ENCODE data around the gene SNX1. TPM values are rescaled to one million over a fixed set of nuclear protein-coding genes. Genes with fewer than 3 reads are reported as not detected.

Gene SNX1
- total and polyA plus RNA-seq, 2 of the 13 experiments (the other 11 are each of a cell fraction or from before 2014, with no cell fraction given), result 29.3 to 60.1 TPM

- TF ChIP-seq RBAK (CRISPR knock-in tag; IDR thresholded peaks at IDR 0.05), result no peak
- TF ChIP-seq HOXA9 (CRISPR knock-in tag; IDR thresholded peaks at IDR 0.05; ENCODE audit: borderline replicate concordance), result no peak
- no peak for TF ChIP-seq ATF1 (CRISPR knock-in tag; IDR thresholded peaks at IDR 0.05)
- TF ChIP-seq USF2 (IDR thresholded peaks at IDR 0.05; ENCODE audit: low read depth, low read length), result no peak
- no peak for TF ChIP-seq USF2 (CRISPR knock-in tag; IDR thresholded peaks at IDR 0.05; ENCODE audit: borderline replicate concordance)
- TF ChIP-seq NFIC (IDR thresholded peaks at IDR 0.05; ENCODE audit: low read length), result no peak
- TF ChIP-seq CEBPB (IDR thresholded peaks at IDR 0.05; ENCODE audit: borderline replicate concordance, low read depth, low read length), result no peak
- TF ChIP-seq RNF2 (conservative IDR thresholded peaks at IDR 0.05; ENCODE audit: low read depth), result no peak
- TF ChIP-seq NR2F2 (IDR thresholded peaks at IDR 0.05; ENCODE audit: borderline replicate concordance, low read depth), result no peak
- peak; percentile 39; the same call in 1 of the 2 replicates for TF ChIP-seq ZNF609 (CRISPR knock-in tag; IDR thresholded peaks at IDR 0.05; ENCODE audit: borderline replicate concordance)
- no peak for TF ChIP-seq SNAI1 (CRISPR knock-in tag; IDR thresholded peaks at IDR 0.05; ENCODE audit: borderline replicate concordance)
- TF ChIP-seq ZNF747 (CRISPR knock-in tag; IDR thresholded peaks at IDR 0.05; ENCODE audit: borderline replicate concordance), result no peak
- TF ChIP-seq ZNF296 (CRISPR knock-in tag; conservative IDR thresholded peaks at IDR 0.05), result no peak
- TF ChIP-seq ATF6 (CRISPR knock-in tag; conservative IDR thresholded peaks at IDR 0.05), result no peak
- TF ChIP-seq PHF8 (CRISPR knock-in tag; IDR thresholded peaks at IDR 0.05), result peak; percentile 36; the same call in 1 of the 2 replicates
- TF ChIP-seq BRCA1 (CRISPR knock-in tag; IDR thresholded peaks at IDR 0.05), result no peak
- no peak for TF ChIP-seq ZNF766 (CRISPR knock-in tag; IDR thresholded peaks at IDR 0.05; ENCODE audit: borderline replicate concordance)
- TF ChIP-seq SCMH1 (CRISPR knock-in tag; IDR thresholded peaks at IDR 0.05; ENCODE audit: borderline replicate concordance), result no peak
- TF ChIP-seq ZBTB33 (CRISPR knock-in tag; IDR thresholded peaks at IDR 0.05), result no peak; the same call in 1 of the 2 replicates
Measured at GRCh38 chr15:64146885-64147681, 51.3 kb downstream of the SNX1 start (continued).

All from HepG2 (cell line).